Bronchial epithelial cell (primary cell): Measurements from ENCODE around the gene RNF115. TPM values are rescaled to one million over a fixed set of nuclear protein-coding genes. Genes with fewer than 3 reads are reported as not detected.

ENCODE experiments used
- DNase-seq: peaks from one replicate; pipeline ENCODE4 v3.0.0-alpha.2; 2010; ENCODE audit warnings: low read depth
- FAIRE-seq: peaks from 2 replicates; lab custom pipeline; 2011; peaks lifted over from hg19 to GRCh38; lab: Jason Lieb, UNC
- H3K27me3 ChIP-seq: 2 replicates; pipeline ENCODE4 v1.5.1; 2011; ENCODE audit warnings: low read length; ENCODE audit not compliant: control insufficient read depth, insufficient read depth
- H3K36me3 ChIP-seq: 2 replicates; pipeline ENCODE4 v1.5.1; 2011; ENCODE audit warnings: low read length; ENCODE audit not compliant: control insufficient read depth, insufficient read depth
- H3K4me3 ChIP-seq: 2 replicates; pipeline ENCODE4 v1.5.1; 2011; ENCODE audit warnings: mild to moderate bottlenecking, low read depth, low read length, control low read depth
- CTCF ChIP-seq: IDR thresholded peaks from 2 replicates; pipeline ENCODE4 v1.5.1; 2011; ENCODE audit warnings: mild to moderate bottlenecking, moderate library complexity, low read length, control low read depth, inconsistent platforms; ENCODE audit not compliant: insufficient read depth, severe bottlenecking
- total RNA-seq: library from RNA; depleted of rRNA; stranded (reverse); fragments of >200 nt; gene quantifications from 2 replicates; pipeline ENCODE4 v1.2.1, GENCODE V29; 2014

RNF115 gene
- 8.4 and 9.0 TPM in 2 replicates for total RNA-seq

- no peaks in the 10 kb centered on the region for H3K27me3 ChIP-seq
- DNase-seq = peak; percentile 66
- no peak for FAIRE-seq
- H3K4me3 ChIP-seq = peak within 1 kb of the TSS; percentile 94
- H3K36me3 ChIP-seq = peaks cover 14% of the 10 kb centered on the region
- no peak for TF ChIP-seq CTCF
Measured at GRCh38 chr1:145823565-145824498, at the start of gene RNF115, which contains the start of gene POLR3C. TSS of gene RNF115 (minus strand) at chr1:145824095. CDS start at chr1:145823873, 222 bp downstream. TSS of gene POLR3C (plus strand) at chr1:145824200. CDS start at chr1:145825777, 1,577 bp downstream.

GRCh38 chr1:145871994-145872924 is 48.4 kb upstream of the RNF115 start:
- no peak for FAIRE-seq
- DNase-seq = no peak
- H3K36me3 ChIP-seq = no peaks in the 10 kb centered on the region
- no peaks in the 10 kb centered on the region for H3K27me3 ChIP-seq
- TF ChIP-seq CTCF = no peak
- no peak overlapping the region for H3K4me3 ChIP-seq

- H3K4me3 ChIP-seq = no peak overlapping the region
- TF ChIP-seq CTCF = no peak
Measured at GRCh38 chr1:145868232-145868631, 44.3 kb upstream of the RNF115 start.

GRCh38 chr1:145863282-145864018 is 39.6 kb upstream of the RNF115 start:
- FAIRE-seq = no peak
- H3K36me3 ChIP-seq = no peaks in the 10 kb centered on the region
- DNase-seq = no peak
- H3K4me3 ChIP-seq = no peak overlapping the region
- TF ChIP-seq CTCF = no peak
- no peaks in the 10 kb centered on the region for H3K27me3 ChIP-seq

More at GRCh38 chr1:145868232-145868631, 44.3 kb upstream of the RNF115 start:
- no peaks in the 10 kb centered on the region for H3K36me3 ChIP-seq
- no peak for DNase-seq
- no peak for FAIRE-seq
- no peaks in the 10 kb centered on the region for H3K27me3 ChIP-seq

- DNase-seq (peak; percentile 77), FAIRE-seq (no peak)
- no peaks in the 10 kb centered on the region for H3K27me3 ChIP-seq
- H3K4me3 ChIP-seq = peak overlapping the region; percentile 84
- no peak for TF ChIP-seq CTCF
- H3K36me3 ChIP-seq = peaks cover 18% of the 10 kb centered on the region
Measured at GRCh38 chr1:145859491-145860023, 35.7 kb upstream of the RNF115 start.
